Psoas muscle (tissue), 8 donors: ENCODE data around the gene FOXJ3. TPM values are rescaled to one million over a fixed set of nuclear protein-coding genes. Genes with fewer than 3 reads are reported as not detected.

Experiments
- ATAC-seq, 4 donors: fragments of 200-7000 bp; cut with Tn5 transposase; one replicate each; pipeline ENCODE4 v1.9.1; 2020; ENCODE audit warnings: moderate library complexity in 3 of 4, mild to moderate bottlenecking in 2 of 4
- DNase-seq, 2 donors: peaks; one replicate each; pipeline ENCODE4 v3.0.0-alpha.2; 2020
- H3K27ac ChIP-seq: fragments of 200-600 bp; one replicate; pipeline ENCODE4 v1.8.0; 2022
- H3K27me3 ChIP-seq, 3 donors: fragments of 200-600 bp in 1 of 3; one replicate each; pipeline versions ENCODE4 v1.6.1 to v1.8.0; 2013 to 2022; ENCODE audit warnings: low read length in 2 of 3, mild to moderate bottlenecking in 2 of 3, moderate library complexity in 1 of 3; ENCODE audit not compliant: insufficient read depth in 3 of 3
- H3K36me3 ChIP-seq, 2 donors: fragments of 200-600 bp in 1 of 2; one replicate each; pipeline versions ENCODE4 v1.6.1 to v1.8.0; 2013 to 2022; ENCODE audit warnings: low read depth in 1 of 2, mild to moderate bottlenecking in 1 of 2, moderate library complexity in 1 of 2; ENCODE audit not compliant: insufficient read depth in 1 of 2
- H3K4me1 ChIP-seq: fragments of 200-600 bp; one replicate; pipeline ENCODE4 v1.8.0; 2022
- H3K4me3 ChIP-seq: fragments of 200-600 bp; one replicate; pipeline ENCODE4 v1.8.0; 2022; ENCODE audit warnings: mild to moderate bottlenecking
- H3K9me3 ChIP-seq: fragments of 200-600 bp; one replicate; pipeline ENCODE4 v1.8.0; 2022
- CTCF ChIP-seq: fragments of 200-600 bp; IDR thresholded peaks from one replicate; pipeline ENCODE4 v1.8.0; 2022; ENCODE audit warnings: antibody characterized with exemption
- WGBS, 3 donors: extraction: QIAGEN DNeasy Blood & Tissue Kit; methylation state at CpG; one replicate each; pipeline versions ENCODE4 v1.1.6 to v1.1.7; 2013; 5-methylcytosine and 5-hydroxymethylcytosine counted together
- intact Hi-C, 2 donors: fragments of 100-400 bp; cut with DNase I; formaldehyde crosslinking; loops; one replicate each; pipeline versions ENCODE4 v1.11.0 to v1.14.2; 2022
- polyA plus RNA-seq, 3 donors: library from polyadenylated mRNA; stranded (reverse); fragments of 200-250 nt; gene quantifications; one replicate each; pipeline ENCODE4 v1.2.3, GENCODE V29; 2013
- total RNA-seq, 4 donors: library from RNA; stranded (reverse); fragmentation: NEBNext Ultra II Directional in 2 of 4; extraction: Animal tissue kit (Norgen Biotek cat#: 25700) in 2 of 4; gene quantifications; one replicate each; pipeline versions ENCODE4 v1.2.1 to v1.2.4, GENCODE V29; 2021 to 2023
- donor health status: healthy with polysubstance abuse.
- donor health status: DM: no; HTN: no; CAD: no; lungs with moderate emphysema.
- donor health status: Bipolar disorder and iron deficiency.
- donor health status: healthy.
- donor health status: DM: yes; HTN: yes; CAD: no.
- donor health status: DM: no; HTN: no; CAD: no.
- donor health status: DM: no; HTN: no; CAD: no.
- donor health status: DM: yes; HTN: yes; CAD: no.

FOXJ3 gene
- total and polyA plus RNA-seq, 7 donors: 15.1 to 53.1 (median 47.9) TPM

- no peaks in the 10 kb centered on the region for H3K36me3 ChIP-seq
- peaks cover 89% of the 10 kb centered on the region for H3K4me1 ChIP-seq
- H3K27ac ChIP-seq: no peak overlapping the region
- ATAC-seq (no peak), DNase-seq (no peak)
- no peaks in the 10 kb centered on the region for H3K27me3 ChIP-seq
- H3K4me3 ChIP-seq: no peak overlapping the region
- H3K9me3 ChIP-seq: no peaks in the 10 kb centered on the region
- no peak for TF ChIP-seq CTCF
- intact Hi-C loops: no loop called here
- 85 to 91% (median 89%) methylated on average over 1 of the region's 1 CpG for WGBS, 3 donors
These were observed 17.7 kb downstream of the FOXJ3 start for GRCh38 chr1:42317308-42317707.

GRCh38 chr1:42316292-42316691, 18.7 kb downstream of the FOXJ3 start:
- Histone ChIP-seq H3K9me3 (no peaks in the 10 kb centered on the region), H3K4me1 (peaks cover 88% of the 10 kb centered on the region), H3K27me3 (no peaks in the 10 kb centered on the region), H3K36me3 (no peaks in the 10 kb centered on the region), H3K27ac (no peak overlapping the region), H3K4me3 (no peak overlapping the region)
- WGBS, 3 donors: 73 to 81% (median 76%) methylated on average over 2 of the region's 2 CpGs
- no peak for TF ChIP-seq CTCF
- DNase-seq (no peak), ATAC-seq (no peak)
- intact Hi-C loops: no loop called here

GRCh38 chr1:42315500-42315899, 19.5 kb downstream of the FOXJ3 start:
- Histone ChIP-seq H3K9me3 (no peaks in the 10 kb centered on the region), H3K27me3 (no peaks in the 10 kb centered on the region), H3K36me3 (no peaks in the 10 kb centered on the region), H3K4me3 (no peak overlapping the region), H3K27ac (no peak overlapping the region), H3K4me1 (peaks cover 87% of the 10 kb centered on the region)
- ATAC-seq: no peak
- no peak for TF ChIP-seq CTCF
- DNase-seq: no peak
- intact Hi-C loops: no loop called here
- 58 to 70% (median 63%) methylated on average over 2 of the region's 2 CpGs for WGBS, 3 donors

GRCh38 chr1:42313970-42314369, 21.1 kb downstream of the FOXJ3 start:
- Histone ChIP-seq H3K27me3 (no peaks in the 10 kb centered on the region), H3K27ac (no peak overlapping the region), H3K9me3 (no peaks in the 10 kb centered on the region), H3K4me3 (no peak overlapping the region), H3K4me1 (peaks cover 72% of the 10 kb centered on the region), H3K36me3 (peaks cover 0 to 3% of the 10 kb centered on the region in 2 donors)
- ATAC-seq (no peak), DNase-seq (no peak)
- no peak for TF ChIP-seq CTCF
- intact Hi-C loops: loop anchor here in 1 of 2 donors (5.0 kb wide), 1 partner anchor 142 kb away; no protein-coding TSS in a partner anchor
- 91 to 98% (median 93%) methylated on average over 3 of the region's 3 CpGs for WGBS, 3 donors

- ATAC-seq (peak in 3 of 4 donors; percentile 30 to 56 (median 53)), DNase-seq (no peak)
- intact Hi-C loops: loop anchor here in 1 of 2 donors (5.0 kb wide), 1 partner anchor 140 kb away; no protein-coding TSS in a partner anchor
- H3K4me1 ChIP-seq: peaks cover 61% of the 10 kb centered on the region
- no peak overlapping the region for H3K27ac ChIP-seq
- peaks cover 0 to 3% of the 10 kb centered on the region in 2 donors for H3K36me3 ChIP-seq
- no peaks in the 10 kb centered on the region for H3K9me3 ChIP-seq
- H3K27me3 ChIP-seq: no peaks in the 10 kb centered on the region
- WGBS, 3 donors: 51 to 65% (median 51%) methylated on average over 7 of the region's 7 CpGs
- no peak for TF ChIP-seq CTCF
- H3K4me3 ChIP-seq: no peak overlapping the region
These were observed 22.3 kb downstream of the FOXJ3 start for GRCh38 chr1:42312576-42313212.
